Measurements from ENCODE around the gene ZC3H15.

- TF ChIP-seq REST (IDR thresholded peaks at IDR 0.05; ENCODE audit: insufficient replicate concordance, low read depth), result no peak
- no peak for TF ChIP-seq CTCF (IDR thresholded peaks at IDR 0.05; ENCODE audit: insufficient read depth, low read length)
- TF ChIP-seq GABPA (IDR thresholded peaks at IDR 0.05; ENCODE audit: low read depth), result no peak
- TF ChIP-seq POLR2AphosphoS5 (IDR thresholded peaks at IDR 0.05; ENCODE audit: low read depth), result no peak
These were observed 889 bp downstream of the ZC3H15 start for GRCh38 chr2:186486651-186487647.

Data from HL-60 (cell line).